ENCODE measurements around the gene MFSD12. TPM values are rescaled to one million over a fixed set of nuclear protein-coding genes. Genes with fewer than 3 reads are reported as not detected.
A peak's percentile ranks its signal among the peaks of the same experiment; 100 is the strongest.

Gene MFSD12
- total RNA-seq, 2 donors from 2014 or later: 28.4 to 54.3 TPM

DNA sequence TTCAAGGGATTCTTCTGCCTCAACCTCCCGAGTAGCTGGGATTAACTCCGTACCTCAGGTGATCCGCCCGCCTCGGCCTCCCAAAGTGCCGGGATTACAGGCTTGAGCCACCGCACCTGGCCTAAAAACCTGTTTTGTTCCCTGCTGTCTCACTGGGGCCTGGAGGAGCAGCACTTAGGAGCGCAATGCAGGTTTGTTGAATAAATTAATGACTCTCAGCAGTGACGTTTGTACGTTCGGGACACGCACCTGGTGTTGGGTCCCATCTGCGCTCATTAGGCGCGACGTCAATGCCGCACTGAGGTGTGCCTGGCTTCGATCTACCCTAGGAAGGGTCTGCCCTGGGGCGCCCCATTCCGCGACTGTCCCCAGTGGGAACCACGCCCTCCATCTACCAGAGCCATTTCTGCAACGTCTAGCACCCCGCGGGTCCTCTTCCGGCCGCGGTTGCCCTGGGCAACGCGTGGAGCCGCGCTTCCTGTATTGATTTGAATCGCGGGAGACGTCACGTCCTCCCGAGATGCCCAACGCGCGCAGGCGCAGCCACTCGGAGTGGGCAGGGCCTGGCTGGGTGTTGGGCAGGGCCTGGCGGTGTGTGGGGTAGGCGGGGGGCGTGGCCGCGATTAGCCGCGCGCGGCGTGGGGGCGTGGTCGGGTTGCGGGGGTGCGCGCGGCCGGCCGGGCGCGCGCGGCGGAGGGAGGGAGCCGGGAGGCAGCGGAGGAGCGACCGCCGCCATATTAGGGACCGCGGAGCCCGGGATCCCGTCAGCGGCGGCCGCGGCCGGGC lies 51.6 kb downstream of the MFSD12 start, which contains the start of gene FZR1:
Gene FZR1 (plus strand): TSS at position 714 of the 786 bp plus-strand sequence. CDS start 16,679 bp downstream, outside the sequence.
- Histone ChIP-seq H3K4me3 (peak within 1 kb of the TSS; percentile 74), H3K27ac (peak within 1 kb of the TSS; percentile 88), H3K36me3 (no peaks in the 10 kb centered on the region), H3K9me3 (no peaks in the 10 kb centered on the region), H3K9ac (ENCODE audit: low read depth in 2 of 2, low read length in 2 of 2) (peak within 1 kb of the TSS; percentile 89 to 92), H3K27me3 (no peaks in the 10 kb centered on the region), H3K4me1 (peaks cover 5% of the 10 kb centered on the region)
- intact Hi-C loops (cut with DNase I): no loop called here
- DNase-seq: peak; percentile 99
- TF ChIP-seq, protein P1, sequence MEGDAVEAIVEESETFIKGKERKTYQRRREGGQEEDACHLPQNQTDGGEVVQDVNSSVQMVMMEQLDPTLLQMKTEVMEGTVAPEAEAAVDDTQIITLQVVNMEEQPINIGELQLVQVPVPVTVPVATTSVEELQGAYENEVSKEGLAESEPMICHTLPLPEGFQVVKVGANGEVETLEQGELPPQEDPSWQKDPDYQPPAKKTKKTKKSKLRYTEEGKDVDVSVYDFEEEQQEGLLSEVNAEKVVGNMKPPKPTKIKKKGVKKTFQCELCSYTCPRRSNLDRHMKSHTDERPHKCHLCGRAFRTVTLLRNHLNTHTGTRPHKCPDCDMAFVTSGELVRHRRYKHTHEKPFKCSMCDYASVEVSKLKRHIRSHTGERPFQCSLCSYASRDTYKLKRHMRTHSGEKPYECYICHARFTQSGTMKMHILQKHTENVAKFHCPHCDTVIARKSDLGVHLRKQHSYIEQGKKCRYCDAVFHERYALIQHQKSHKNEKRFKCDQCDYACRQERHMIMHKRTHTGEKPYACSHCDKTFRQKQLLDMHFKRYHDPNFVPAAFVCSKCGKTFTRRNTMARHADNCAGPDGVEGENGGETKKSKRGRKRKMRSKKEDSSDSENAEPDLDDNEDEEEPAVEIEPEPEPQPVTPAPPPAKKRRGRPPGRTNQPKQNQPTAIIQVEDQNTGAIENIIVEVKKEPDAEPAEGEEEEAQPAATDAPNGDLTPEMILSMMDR (IDR thresholded peaks at IDR 0.05): no peak

DNA sequence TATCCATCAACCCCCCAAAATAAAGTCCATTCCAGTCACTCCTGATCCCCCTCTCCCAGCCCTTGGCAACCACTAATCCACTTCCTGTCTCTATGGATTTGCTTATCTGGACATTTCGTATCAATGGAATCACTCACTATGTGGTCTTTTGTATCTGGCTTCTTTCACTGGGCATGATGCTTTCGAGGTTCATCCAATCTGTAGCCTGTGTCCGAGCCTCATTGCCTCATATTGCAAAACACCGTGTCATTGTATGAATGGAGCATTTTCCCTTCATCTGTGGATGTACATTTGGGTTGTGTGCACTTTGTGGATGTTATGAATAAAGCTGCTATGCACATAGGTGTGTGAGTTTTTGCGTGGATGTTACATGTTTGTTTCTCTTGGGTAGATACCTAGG lies 52.7 kb downstream of the MFSD12 start:
- Histone ChIP-seq H3K36me3 (no peaks in the 10 kb centered on the region), H3K4me3 (no peak overlapping the region), H3K9ac (ENCODE audit: low read depth in 2 of 2, low read length in 2 of 2) (peak overlapping the region in 1 of 2 donors; percentile 2), H3K4me1 (peaks cover 7% of the 10 kb centered on the region), H3K9me3 (no peaks in the 10 kb centered on the region), H3K27me3 (no peaks in the 10 kb centered on the region), H3K27ac (no peak overlapping the region)
- DNase-seq: no peak
- TF ChIP-seq, protein P1 (IDR thresholded peaks at IDR 0.05): no peak
- intact Hi-C loops (cut with DNase I): no loop called here

DNA sequence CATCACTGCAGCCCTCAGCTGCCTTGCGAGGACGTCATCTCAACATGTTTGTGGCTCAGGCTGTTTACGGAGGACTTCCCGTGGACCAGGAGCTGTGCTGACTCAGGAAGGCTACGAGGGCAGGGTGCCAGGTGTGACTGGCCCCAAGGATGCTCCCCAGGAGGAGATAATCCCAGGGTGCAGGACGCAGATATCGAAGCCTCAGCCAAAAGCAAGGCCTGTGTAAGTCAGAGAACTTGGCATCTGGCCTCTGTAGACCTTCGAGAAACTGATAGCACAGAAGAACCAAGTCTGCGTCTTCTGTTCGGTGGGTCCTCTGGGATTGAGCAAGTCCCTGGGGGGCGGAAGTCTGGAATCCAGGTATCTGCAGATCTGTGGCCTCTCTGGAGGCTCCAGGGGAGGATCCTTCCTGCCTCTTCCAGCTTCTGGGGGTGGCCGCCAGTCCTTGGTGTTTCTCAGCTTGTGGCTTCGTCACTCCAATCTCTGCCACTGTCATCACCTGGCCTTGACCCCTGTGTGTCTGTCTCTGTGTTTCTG lies 54.3 kb downstream of the MFSD12 start:
- DNase-seq: no peak
- TF ChIP-seq, protein P1 (IDR thresholded peaks at IDR 0.05): no peak
- Histone ChIP-seq H3K9me3 (no peaks in the 10 kb centered on the region), H3K36me3 (no peaks in the 10 kb centered on the region), H3K27ac (no peak overlapping the region), H3K27me3 (no peaks in the 10 kb centered on the region), H3K9ac (ENCODE audit: low read depth in 2 of 2, low read length in 2 of 2) (no peak overlapping the region), H3K4me1 (peaks cover 12% of the 10 kb centered on the region), H3K4me3 (no peak overlapping the region)
- intact Hi-C loops (cut with DNase I): no loop called here

DNA sequence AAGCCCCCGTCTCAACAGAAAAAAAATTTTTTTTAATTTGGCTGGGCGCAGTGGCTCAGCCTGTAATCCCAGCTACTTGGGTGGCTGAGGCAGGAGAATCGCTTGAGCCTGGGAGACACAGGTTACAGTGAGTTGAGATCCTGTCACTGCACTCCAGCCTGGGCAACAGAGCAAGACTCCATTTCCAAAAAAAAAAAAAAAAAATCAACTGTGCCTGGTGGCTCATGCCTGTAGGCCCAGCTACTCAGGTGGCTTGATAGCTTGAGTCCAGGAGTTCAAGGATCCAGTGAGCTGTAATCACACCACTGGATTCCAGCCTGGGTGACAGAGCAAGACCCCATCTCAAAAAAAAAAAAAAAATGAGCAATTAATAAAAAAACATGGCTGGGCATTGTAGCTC lies 55.6 kb downstream of the MFSD12 start:
- no peak overlapping the region for H3K4me3 ChIP-seq
- no peaks in the 10 kb centered on the region for H3K36me3 ChIP-seq
- DNase-seq: no peak
- H3K4me1 ChIP-seq: peaks cover 12% of the 10 kb centered on the region
- TF ChIP-seq, protein P1 (IDR thresholded peaks at IDR 0.05): no peak
- H3K27me3 ChIP-seq: no peaks in the 10 kb centered on the region
- H3K9ac ChIP-seq (ENCODE audit: low read depth in 2 of 2, low read length in 2 of 2): no peak overlapping the region
- H3K9me3 ChIP-seq: no peaks in the 10 kb centered on the region
- H3K27ac ChIP-seq: no peak overlapping the region
- intact Hi-C loops (cut with DNase I): no loop called here

DNA sequence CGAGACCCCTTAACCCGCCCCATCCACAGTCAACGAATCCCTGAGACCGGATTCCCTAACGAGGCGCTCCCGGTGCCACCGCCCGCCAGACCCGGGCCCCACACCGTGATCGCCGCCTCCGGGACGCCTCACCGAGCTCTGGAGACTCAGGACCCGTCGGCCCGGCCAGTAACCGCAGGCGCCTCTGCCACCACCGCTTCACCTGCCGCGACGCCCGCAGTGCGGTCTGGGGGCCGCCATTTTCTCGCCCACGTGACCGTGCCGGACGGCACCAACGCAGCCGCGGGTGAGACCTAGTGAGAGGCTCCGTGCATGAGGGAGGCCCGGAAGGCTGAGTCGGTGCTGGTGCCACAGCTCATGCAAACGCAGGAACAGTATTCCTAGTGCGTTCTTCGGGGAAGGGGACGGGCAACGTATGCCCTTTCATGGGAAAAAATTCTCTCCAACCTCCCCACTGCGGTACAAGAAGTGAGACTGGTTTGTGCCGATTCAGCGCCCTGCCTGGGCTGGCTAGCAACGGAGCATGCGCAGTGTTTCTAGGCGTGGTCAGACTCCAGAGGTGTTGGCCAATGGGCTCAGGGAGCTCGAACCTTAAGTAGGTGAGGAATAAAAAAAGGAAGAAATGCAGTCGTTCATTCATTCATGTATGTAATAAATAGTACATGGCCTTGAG lies 56.8 kb downstream of the MFSD12 start, which contains the start of gene DOHH:
Gene DOHH (minus strand): TSS at position 246 of the 673 bp plus-strand sequence. CDS start 3,860 bp downstream, outside the sequence.
- Histone ChIP-seq H3K9ac (ENCODE audit: low read depth in 2 of 2, low read length in 2 of 2) (peak within 1 kb of the TSS; percentile 88 to 92), H3K4me1 (peaks cover 11% of the 10 kb centered on the region), H3K9me3 (no peaks in the 10 kb centered on the region), H3K27me3 (no peaks in the 10 kb centered on the region), H3K4me3 (peak within 1 kb of the TSS; percentile 80), H3K27ac (peak within 1 kb of the TSS; percentile 36), H3K36me3 (peaks cover 6% of the 10 kb centered on the region)
- peak; percentile 97 for DNase-seq
- TF ChIP-seq, protein P1 (IDR thresholded peaks at IDR 0.05): no peak
- intact Hi-C loops (cut with DNase I): no loop called here
